NCI-H1092 treated with DMSO at 0.1 percent for 48 hours (cell line): Measurements from ENCODE around the gene CDC6.

ENCODE experiments used
- DNase-seq: peaks from one replicate; lab custom pipeline; 2025; lab: John Stamatoyannopoulos, UW

Gene CDC6

DNA sequence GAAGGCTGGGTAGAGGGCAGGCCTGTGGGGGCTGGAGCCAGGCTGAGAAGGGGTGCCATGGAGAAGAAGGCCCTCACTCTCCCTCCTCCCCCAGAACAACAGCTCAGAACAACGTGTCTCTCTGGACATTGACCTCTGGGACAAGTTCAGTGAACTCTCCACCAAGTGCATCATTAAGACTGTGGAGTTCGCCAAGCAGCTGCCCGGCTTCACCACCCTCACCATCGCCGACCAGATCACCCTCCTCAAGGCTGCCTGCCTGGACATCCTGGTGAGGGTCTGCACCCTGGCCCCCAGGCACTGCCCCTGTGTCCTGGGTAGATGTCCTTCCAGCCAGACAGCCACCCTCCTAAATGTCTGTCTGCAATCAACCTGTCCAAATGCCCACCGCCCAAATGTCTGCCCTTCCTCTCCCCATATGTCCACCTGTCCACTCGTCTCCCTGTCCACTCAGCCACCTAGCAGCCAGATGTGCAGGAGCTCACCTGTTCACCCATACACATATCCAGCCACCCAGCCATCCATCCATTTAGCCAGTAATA lies 64.6 kb downstream of the CDC6 start:
- no peak for DNase-seq

DNA sequence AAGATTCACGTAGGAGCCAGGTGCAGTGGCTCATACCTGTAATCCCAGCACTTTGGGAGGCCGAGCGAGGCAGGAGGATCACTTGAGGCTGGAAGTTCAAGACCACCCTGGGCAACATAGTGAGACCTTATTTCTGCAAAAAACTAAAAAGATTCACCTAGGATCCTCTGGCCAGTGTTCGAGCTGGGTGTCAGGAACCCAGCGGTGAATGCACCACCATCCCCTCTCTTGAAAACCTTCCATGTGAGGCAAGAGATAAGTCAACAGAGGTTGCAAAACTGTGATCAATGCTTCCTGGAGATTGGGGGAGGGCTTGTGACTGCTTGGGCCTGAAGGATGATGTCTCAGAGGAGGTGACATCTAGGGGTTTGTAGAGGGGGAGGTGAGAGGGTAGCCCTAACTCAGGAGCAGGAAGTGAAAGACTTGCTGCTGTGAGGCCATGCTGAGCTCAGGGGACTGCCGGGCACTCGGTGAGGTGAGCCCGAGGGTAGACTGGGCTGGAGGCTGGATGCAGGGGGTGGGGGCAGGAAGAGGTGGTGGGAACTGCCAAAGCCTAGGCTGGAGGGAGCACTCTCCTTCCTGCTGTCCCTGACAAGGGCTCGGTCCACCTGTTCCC lies 65.2 kb downstream of the CDC6 start:
- DNase-seq = no peak
